Stimulated activated memory B cell treated with anti-CD40 and anti-IgM and Interleukin-4, amounts not matched to agents 10 μg/mL and 1 μg/mL and 100 μg/mL, for 72 hours (primary cell): Measurements from ENCODE around the gene LRRC27.

Experiments used
- ATAC-seq: fragments of 150-1000 bp; cut with Tn5 transposase; 2 replicates; pipeline ENCODE4 v1.10.0; 2021
- H3K27ac Mint-ChIP-seq: one replicate; pipeline ENCODE4 v1.8.0; 2022; ENCODE audit warnings: mild to moderate bottlenecking, mixed read lengths
- H3K27me3 Mint-ChIP-seq: one replicate; pipeline ENCODE4 v1.8.0; 2022; ENCODE audit warnings: mixed read lengths
- H3K36me3 Mint-ChIP-seq: one replicate; pipeline ENCODE4 v1.8.0; 2022; ENCODE audit warnings: mixed read lengths
- H3K4me1 Mint-ChIP-seq: one replicate; pipeline ENCODE4 v1.8.0; 2022; ENCODE audit warnings: mixed read lengths
- H3K4me3 Mint-ChIP-seq: one replicate; pipeline ENCODE4 v1.8.0; 2022; ENCODE audit warnings: mild to moderate bottlenecking, moderate library complexity, mixed read lengths
- H3K9me3 Mint-ChIP-seq: one replicate; pipeline ENCODE4 v1.8.0; 2022; ENCODE audit warnings: mixed read lengths

The LRRC27 gene

GRCh38 chr10:132320654-132321469 lies 11.1 kb upstream of the LRRC27 start:
- no peaks in the 10 kb centered on the region for H3K9me3 Mint-ChIP-seq
- H3K4me3 Mint-ChIP-seq = no peak overlapping the region
- H3K36me3 Mint-ChIP-seq = peaks cover 21% of the 10 kb centered on the region
- H3K27ac Mint-ChIP-seq = peak overlapping the region; percentile 38
- peaks cover 16% of the 10 kb centered on the region for H3K4me1 Mint-ChIP-seq
- no peaks in the 10 kb centered on the region for H3K27me3 Mint-ChIP-seq
- ATAC-seq = peak; percentile 17

- H3K4me3 Mint-ChIP-seq = no peak overlapping the region
- no peak for ATAC-seq
- peaks cover 24% of the 10 kb centered on the region for H3K4me1 Mint-ChIP-seq
- no peak overlapping the region for H3K27ac Mint-ChIP-seq
- peaks cover 28% of the 10 kb centered on the region for H3K36me3 Mint-ChIP-seq
- H3K27me3 Mint-ChIP-seq = no peaks in the 10 kb centered on the region
- H3K9me3 Mint-ChIP-seq = no peaks in the 10 kb centered on the region
Measured at GRCh38 chr10:132321726-132322125, 10.3 kb upstream of the LRRC27 start.

- ATAC-seq = no peak
- peaks cover 34% of the 10 kb centered on the region for H3K36me3 Mint-ChIP-seq
- H3K27me3 Mint-ChIP-seq = no peaks in the 10 kb centered on the region
- no peaks in the 10 kb centered on the region for H3K9me3 Mint-ChIP-seq
- H3K4me3 Mint-ChIP-seq = no peak overlapping the region
- H3K4me1 Mint-ChIP-seq = peaks cover 32% of the 10 kb centered on the region
- no peak overlapping the region for H3K27ac Mint-ChIP-seq
Measured at GRCh38 chr10:132322586-132323048, 9.4 kb upstream of the LRRC27 start.

GRCh38 chr10:132324186-132324585 lies 7.8 kb upstream of the LRRC27 start:
- ATAC-seq = no peak
- no peaks in the 10 kb centered on the region for H3K9me3 Mint-ChIP-seq
- no peaks in the 10 kb centered on the region for H3K27me3 Mint-ChIP-seq
- H3K36me3 Mint-ChIP-seq = peaks cover 40% of the 10 kb centered on the region
- no peak overlapping the region for H3K4me3 Mint-ChIP-seq
- H3K4me1 Mint-ChIP-seq = peaks cover 46% of the 10 kb centered on the region
- H3K27ac Mint-ChIP-seq = no peak overlapping the region

- Mint-ChIP-seq H3K4me1 (peaks cover 51% of the 10 kb centered on the region), H3K9me3 (no peaks in the 10 kb centered on the region), H3K27me3 (no peaks in the 10 kb centered on the region), H3K27ac (peak overlapping the region; percentile 60), H3K4me3 (no peak overlapping the region), H3K36me3 (peaks cover 40% of the 10 kb centered on the region)
- peak; percentile 68 for ATAC-seq
Measured at GRCh38 chr10:132326344-132326889, 5.6 kb upstream of the LRRC27 start.

GRCh38 chr10:132326925-132327324 lies 5.1 kb upstream of the LRRC27 start:
- Mint-ChIP-seq H3K27me3 (no peaks in the 10 kb centered on the region), H3K4me1 (peaks cover 52% of the 10 kb centered on the region), H3K4me3 (no peak overlapping the region), H3K9me3 (no peaks in the 10 kb centered on the region), H3K27ac (peak overlapping the region; percentile 60), H3K36me3 (peaks cover 40% of the 10 kb centered on the region)
- no peak for ATAC-seq

GRCh38 chr10:132328106-132328505 lies 3.9 kb upstream of the LRRC27 start:
- H3K4me3 Mint-ChIP-seq = no peak overlapping the region
- no peaks in the 10 kb centered on the region for H3K27me3 Mint-ChIP-seq
- peaks cover 59% of the 10 kb centered on the region for H3K4me1 Mint-ChIP-seq
- ATAC-seq = no peak
- H3K36me3 Mint-ChIP-seq = peaks cover 38% of the 10 kb centered on the region
- H3K27ac Mint-ChIP-seq = no peak overlapping the region
- no peaks in the 10 kb centered on the region for H3K9me3 Mint-ChIP-seq

GRCh38 chr10:132328738-132329137 lies 3.3 kb upstream of the LRRC27 start:
- Mint-ChIP-seq H3K4me1 (peaks cover 64% of the 10 kb centered on the region), H3K27me3 (no peaks in the 10 kb centered on the region), H3K27ac (no peak overlapping the region), H3K9me3 (no peaks in the 10 kb centered on the region), H3K4me3 (no peak overlapping the region), H3K36me3 (peaks cover 32% of the 10 kb centered on the region)
- no peak for ATAC-seq

- Mint-ChIP-seq H3K4me1 (peaks cover 64% of the 10 kb centered on the region), H3K36me3 (peaks cover 22% of the 10 kb centered on the region), H3K9me3 (no peaks in the 10 kb centered on the region), H3K4me3 (peak overlapping the region; percentile 88), H3K27me3 (no peaks in the 10 kb centered on the region), H3K27ac (peak overlapping the region; percentile 66)
- no peak for ATAC-seq
Measured at GRCh38 chr10:132329565-132330485, 2.2 kb upstream of the LRRC27 start.

- H3K27ac Mint-ChIP-seq = peak overlapping the region; percentile 66
- H3K9me3 Mint-ChIP-seq = no peaks in the 10 kb centered on the region
- no peak for ATAC-seq
- H3K36me3 Mint-ChIP-seq = peaks cover 19% of the 10 kb centered on the region
- peaks cover 64% of the 10 kb centered on the region for H3K4me1 Mint-ChIP-seq
- no peaks in the 10 kb centered on the region for H3K27me3 Mint-ChIP-seq
- peak overlapping the region; percentile 88 for H3K4me3 Mint-ChIP-seq
Measured at GRCh38 chr10:132330486-132330833, 1.5 kb upstream of the LRRC27 start.

- H3K36me3 Mint-ChIP-seq = peaks cover 13% of the 10 kb centered on the region
- ATAC-seq = peak; percentile 87
- H3K9me3 Mint-ChIP-seq = no peaks in the 10 kb centered on the region
- peak overlapping the region; percentile 88 for H3K4me3 Mint-ChIP-seq
- H3K4me1 Mint-ChIP-seq = peaks cover 65% of the 10 kb centered on the region
- peak overlapping the region; percentile 93 for H3K27ac Mint-ChIP-seq
- no peaks in the 10 kb centered on the region for H3K27me3 Mint-ChIP-seq
Measured at GRCh38 chr10:132332433-132332754, 401 bp downstream of the LRRC27 start.

GRCh38 chr10:132333386-132333785 lies 1.4 kb downstream of the LRRC27 start:
- peak overlapping the region; percentile 88 for H3K4me3 Mint-ChIP-seq
- H3K36me3 Mint-ChIP-seq = peaks cover 11% of the 10 kb centered on the region
- no peaks in the 10 kb centered on the region for H3K27me3 Mint-ChIP-seq
- no peaks in the 10 kb centered on the region for H3K9me3 Mint-ChIP-seq
- peaks cover 56% of the 10 kb centered on the region for H3K4me1 Mint-ChIP-seq
- no peak for ATAC-seq
- peak overlapping the region; percentile 93 for H3K27ac Mint-ChIP-seq

GRCh38 chr10:132334631-132335188 lies 2.7 kb downstream of the LRRC27 start:
- H3K36me3 Mint-ChIP-seq = peaks cover 18% of the 10 kb centered on the region
- no peaks in the 10 kb centered on the region for H3K9me3 Mint-ChIP-seq
- H3K27ac Mint-ChIP-seq = no peak overlapping the region
- H3K27me3 Mint-ChIP-seq = no peaks in the 10 kb centered on the region
- H3K4me3 Mint-ChIP-seq = no peak overlapping the region
- ATAC-seq = no peak
- peaks cover 43% of the 10 kb centered on the region for H3K4me1 Mint-ChIP-seq

GRCh38 chr10:132335189-132336063 lies 3.4 kb downstream of the LRRC27 start:
- Mint-ChIP-seq H3K4me1 (peaks cover 36% of the 10 kb centered on the region), H3K36me3 (peaks cover 20% of the 10 kb centered on the region), H3K9me3 (no peaks in the 10 kb centered on the region), H3K27me3 (no peaks in the 10 kb centered on the region), H3K4me3 (no peak overlapping the region), H3K27ac (peak overlapping the region; percentile 87)
- ATAC-seq = no peak
